ENCODE measurements around the gene ABCA2.

ABCA2 gene

GRCh38 chr9:136964171-136964689, 63.8 kb downstream of the ABCA2 start:
- no peak for DNase-seq (ENCODE audit: low spot score)

- DNase-seq (ENCODE audit: low spot score): no peak
Measured at GRCh38 chr9:136963751-136964150, 64.3 kb downstream of the ABCA2 start.

DNA sequence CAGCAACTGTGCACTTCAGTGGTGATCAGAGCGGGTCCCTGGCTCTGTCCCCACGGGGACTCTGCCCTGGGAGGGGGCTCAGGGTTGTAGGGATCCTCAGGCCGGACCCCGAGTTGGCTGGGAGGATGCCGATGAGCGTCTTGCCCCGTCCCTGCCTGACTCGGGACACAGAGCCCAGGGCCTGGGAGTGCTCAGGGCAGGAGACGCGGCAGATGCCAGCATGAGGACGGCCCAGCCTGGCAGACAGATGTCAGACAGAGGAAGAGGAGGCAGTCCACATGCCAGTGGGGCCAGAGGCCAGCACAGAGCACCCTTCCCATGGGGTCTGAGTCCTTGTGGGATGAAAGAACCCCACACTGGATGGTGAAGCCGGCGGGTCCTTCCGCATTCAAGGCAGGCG, 64.7 kb downstream of the ABCA2 start:
- no peak for DNase-seq (ENCODE audit: low spot score)

- DNase-seq (ENCODE audit: low spot score): no peak
Measured at GRCh38 chr9:136962701-136963248, 65.3 kb downstream of the ABCA2 start.

- no peak for DNase-seq (ENCODE audit: low spot score)
Measured at GRCh38 chr9:136962163-136962562, 65.9 kb downstream of the ABCA2 start.

DNA sequence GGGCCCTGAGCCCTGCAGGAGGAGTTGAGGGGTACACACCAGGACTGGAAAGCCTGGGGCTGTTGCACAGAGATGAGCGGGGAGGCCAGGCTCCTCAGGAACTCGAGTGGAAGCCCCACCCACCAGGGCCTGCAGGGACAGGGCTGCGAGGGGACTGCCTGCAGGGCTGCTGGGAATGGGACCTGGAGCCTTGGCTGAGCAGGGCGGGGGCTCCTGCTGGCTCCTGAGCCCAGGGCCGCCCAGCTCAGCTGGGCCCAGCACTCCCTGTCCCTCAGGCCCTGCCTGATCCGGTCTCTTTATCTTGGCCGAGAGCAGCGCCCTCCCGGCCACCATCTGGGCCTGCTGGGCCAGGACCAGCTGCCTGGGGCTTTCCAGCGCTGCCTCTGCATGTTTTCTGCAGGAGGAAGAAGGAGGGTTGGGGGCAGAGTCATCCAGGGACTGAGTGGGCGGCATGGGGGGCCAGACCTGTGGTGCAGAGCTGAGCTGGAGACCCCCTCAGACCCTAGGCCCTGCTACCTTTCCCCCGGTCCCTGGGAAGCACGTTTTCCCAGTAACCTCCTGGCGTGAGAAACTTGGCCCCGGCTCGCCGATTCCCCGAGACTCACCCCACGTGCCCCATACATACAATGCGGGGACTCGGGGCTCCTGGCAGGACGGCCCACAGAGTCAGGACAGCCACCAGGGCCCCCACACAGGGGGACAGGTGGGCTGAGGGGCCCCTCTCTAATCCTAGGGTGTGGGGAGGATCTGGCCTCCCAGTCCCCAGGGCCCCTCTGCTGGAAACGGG, 66.6 kb downstream of the ABCA2 start:
- DNase-seq (ENCODE audit: low spot score): no peak

GRCh38 chr9:136960938-136961275, 67.1 kb downstream of the ABCA2 start:
- DNase-seq (ENCODE audit: low spot score): no peak

DNA sequence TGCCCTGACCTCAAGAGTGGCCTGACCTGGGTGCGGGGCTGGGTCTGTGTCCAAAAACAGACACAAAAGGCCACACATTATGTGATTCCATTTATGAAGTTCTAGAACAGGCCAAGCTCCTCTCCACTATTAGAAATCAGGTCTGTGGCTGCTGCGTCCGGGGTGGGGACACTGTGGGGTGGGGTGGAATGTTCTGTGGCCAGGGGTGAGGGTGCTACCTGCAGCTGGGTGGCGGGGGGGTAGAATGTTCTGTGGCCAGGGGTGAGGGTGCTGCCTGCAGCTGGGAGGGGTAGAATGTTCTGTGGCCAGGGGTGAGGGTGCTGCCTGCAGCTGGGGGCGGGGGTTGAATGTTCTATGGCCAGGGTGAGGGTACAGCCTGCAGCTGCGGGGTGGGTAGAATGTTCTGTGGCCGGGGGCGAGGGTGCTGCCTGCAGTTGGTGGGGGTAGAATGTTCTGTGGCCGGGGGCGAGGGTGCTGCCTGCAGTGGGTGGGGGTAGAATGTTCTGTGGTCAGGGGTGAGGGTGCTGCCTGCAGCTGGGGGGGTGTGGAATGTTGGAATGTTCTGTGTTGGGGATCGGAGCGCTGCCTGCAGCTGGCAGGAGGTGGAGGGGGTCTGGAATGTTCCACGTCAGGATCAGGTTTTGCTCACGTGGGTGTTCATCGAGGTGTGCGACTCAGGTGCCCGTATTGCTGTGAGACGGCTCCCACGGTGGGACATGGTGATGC, 67.7 kb downstream of the ABCA2 start:
- DNase-seq (ENCODE audit: low spot score): no peak

DNA sequence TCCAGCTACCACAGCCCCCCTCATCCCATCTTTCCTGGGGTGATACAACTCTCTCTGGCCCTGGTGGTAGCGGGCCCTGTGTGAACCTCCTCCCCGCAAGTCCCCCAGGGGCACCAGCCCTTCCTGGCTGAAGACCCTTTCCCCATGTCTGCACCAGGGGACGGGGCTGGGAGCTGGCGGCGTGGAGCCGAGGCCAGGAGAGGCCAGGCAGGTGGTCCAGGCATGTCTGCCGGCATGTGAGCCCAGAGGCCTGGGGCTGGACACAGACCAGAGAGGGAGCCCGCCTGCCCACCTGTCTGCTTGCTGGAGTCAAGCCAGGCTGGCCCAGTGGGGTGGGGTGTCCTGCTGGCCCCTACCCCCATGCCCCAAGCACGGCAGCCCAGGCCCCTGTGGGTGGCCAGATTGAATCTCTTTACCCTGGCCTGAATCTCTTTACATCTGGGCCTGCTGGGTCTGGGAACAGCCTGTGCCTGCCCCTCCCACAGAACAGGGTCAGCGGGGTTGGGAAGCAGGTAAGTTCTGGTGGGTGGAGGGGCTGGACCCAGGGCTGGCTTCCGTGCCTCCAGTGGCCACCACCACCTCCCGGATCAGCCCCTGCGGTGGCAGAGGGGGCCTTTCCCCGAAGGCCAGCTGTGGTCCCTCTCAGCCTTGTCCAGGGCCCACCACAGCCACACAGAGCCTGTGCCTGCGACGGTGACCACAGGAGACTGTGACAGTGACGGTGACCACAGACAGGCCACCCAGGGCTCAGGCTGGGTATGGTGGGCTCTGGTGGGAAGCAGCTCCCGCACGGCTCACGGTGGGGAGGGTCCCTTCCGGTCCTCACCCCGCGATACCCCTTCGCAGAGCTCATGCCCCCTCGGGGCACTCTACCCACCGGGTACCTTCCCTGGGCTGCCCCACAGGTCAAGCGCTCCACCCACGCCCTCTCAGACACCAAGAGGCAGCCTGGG, 68.9 kb downstream of the ABCA2 start:
- no peak for DNase-seq (ENCODE audit: low spot score)

- DNase-seq (ENCODE audit: low spot score): no peak
Measured at GRCh38 chr9:136958473-136958872, 69.6 kb downstream of the ABCA2 start.

DNA sequence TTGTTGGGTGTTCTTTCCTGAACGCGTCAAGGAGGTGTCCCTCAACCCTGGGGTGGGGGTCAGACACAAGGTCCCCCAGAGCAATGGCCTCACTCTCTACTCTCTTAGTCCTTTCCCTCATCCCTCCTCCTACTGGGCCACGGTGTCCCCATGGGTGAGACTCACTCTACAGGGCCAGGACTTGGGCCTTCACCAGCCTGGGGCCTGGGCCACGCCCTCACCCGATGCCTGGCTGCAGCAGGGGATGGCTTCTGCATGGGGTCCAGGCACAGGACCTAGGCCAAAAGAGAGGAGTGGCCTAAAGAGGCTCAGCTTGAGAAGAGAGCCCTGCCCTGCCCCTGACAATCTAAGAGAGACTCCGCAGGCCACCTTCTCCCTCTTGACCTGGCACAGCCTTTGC, 70.1 kb downstream of the ABCA2 start:
- no peak for DNase-seq (ENCODE audit: low spot score)

DNA sequence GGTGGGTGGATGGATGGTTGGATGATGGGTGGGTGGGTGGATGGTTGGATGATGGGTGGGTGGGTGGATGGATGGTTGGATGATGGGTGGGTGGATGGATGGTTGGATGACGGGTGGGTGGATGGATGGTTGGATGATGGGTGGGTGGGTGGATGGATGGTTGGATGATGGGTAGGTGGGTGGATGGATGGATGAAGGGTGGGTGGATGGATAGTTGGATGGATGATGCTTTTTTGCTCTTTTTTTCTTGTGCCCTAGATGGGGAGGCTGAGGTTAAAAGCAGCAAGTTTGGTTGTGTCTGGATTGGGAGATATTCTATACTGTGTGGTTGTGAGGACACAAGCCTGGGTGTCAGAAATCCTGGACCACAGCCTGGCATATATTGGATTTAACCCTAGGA, 70.6 kb downstream of the ABCA2 start:
- DNase-seq (ENCODE audit: low spot score): no peak

Measured in kidney capillary endothelial cell (primary cell).